ENCODE results near the gene PPIL3.

The PPIL3 gene

DNA sequence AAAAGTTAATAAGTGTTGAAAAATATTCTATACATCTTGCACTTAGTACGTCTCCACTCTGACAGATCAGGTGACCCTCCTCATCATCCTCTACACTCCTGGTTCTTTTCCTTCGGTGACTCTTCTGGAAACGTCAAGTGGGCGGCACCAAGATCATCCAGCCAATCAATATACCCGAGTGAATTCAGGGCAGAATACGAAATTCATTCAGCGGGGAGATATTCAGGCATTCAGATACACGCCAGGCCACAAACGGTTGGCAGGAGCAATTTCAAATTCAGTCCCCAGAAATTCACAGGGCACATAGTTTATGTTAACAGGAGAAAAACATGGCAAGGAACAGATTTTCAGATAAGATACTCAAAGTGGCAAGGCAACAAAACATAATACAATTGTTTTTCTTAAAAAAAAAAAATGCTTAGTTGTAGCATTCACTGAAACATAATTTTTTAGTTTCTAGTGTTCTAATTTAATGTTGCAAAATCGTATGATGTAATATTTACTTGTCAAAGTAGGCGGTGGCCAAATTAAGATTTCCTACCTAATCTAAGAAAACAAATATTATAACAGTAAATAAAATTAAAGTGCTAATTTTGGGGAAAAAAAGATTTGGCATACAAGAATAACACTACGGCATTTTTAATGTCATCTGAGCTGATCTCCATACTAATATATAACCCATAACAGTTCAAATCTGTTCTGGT lies 28.6 kb downstream of the PPIL3 start:
- DNase-seq = no peak

DNA sequence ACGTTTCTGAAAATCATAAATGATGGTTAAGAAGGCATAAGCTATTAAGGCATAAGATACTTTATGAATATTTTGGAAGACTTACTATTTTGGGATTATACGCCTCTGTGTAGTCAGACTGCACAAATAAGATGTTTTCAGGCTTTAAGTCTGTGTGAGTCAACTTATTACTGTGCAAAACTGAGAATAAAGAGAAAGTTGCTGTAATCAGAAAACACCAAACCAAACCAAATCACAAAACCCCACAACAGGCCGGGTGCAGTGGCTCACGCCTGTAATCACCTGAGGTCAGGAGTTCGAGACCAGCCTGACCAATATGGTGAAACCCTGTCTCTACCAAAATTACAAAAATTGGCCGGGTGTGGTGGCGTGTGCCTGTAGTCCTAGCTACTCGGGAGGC lies 32.1 kb downstream of the PPIL3 start:
- no peak for DNase-seq

DNA sequence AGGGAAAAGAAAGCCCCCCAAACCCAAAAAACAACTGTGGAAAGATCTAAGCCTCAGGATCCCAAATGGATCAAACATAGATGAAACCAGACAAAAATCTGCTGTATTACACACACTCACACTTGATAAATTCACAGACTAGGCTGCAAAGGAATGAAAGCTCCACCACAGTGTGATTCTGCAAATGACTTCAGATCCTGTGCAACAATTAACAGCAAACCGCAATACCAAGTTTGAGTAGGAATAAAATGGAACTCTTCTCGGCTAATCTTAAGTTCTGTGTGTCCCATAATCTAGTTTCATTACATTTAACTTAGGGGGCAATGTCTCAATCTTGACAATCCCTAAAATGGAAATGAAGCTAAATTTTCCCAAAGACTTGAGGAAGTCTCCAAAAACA lies 36.3 kb downstream of the PPIL3 start:
- no peak for DNase-seq

DNA sequence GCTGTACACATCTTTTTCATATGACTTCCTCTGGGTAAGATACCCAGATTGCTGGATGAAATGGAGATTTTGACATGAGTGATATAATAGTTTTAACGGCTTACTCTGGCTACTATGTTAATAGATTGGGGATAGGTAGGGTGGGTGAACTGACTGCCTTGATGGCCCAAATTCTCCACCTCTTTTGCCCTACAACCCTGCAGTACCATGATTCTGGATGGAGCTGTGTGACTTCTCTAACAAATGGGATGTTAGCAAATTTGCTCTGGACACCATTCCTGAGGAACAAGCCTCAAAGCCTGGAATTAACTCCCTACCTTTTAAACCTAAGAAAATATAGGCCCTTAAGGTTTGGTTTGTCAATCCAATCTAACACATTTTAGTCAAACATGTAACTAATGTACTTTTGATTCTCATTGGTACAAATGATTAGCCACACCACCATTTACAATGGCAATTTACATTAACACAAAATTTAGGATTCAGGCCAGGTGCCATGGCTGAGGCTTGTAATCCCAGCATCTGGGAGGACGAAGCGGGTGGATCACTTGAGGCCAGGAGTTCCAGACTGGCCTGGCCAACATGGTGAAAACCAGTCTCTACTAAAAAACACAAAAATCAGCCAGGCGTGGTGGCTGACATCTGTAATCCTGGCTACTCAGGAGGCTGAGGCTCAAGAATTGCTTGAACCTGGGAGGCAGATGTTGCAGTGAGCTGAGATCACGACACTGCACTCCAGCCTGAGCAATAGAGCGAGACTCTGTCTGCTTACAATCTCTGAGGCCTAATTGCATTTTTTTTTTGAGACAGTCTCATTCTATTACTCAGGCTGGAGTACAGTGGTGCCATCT lies 37.3 kb downstream of the PPIL3 start:
- no peak for DNase-seq

DNA sequence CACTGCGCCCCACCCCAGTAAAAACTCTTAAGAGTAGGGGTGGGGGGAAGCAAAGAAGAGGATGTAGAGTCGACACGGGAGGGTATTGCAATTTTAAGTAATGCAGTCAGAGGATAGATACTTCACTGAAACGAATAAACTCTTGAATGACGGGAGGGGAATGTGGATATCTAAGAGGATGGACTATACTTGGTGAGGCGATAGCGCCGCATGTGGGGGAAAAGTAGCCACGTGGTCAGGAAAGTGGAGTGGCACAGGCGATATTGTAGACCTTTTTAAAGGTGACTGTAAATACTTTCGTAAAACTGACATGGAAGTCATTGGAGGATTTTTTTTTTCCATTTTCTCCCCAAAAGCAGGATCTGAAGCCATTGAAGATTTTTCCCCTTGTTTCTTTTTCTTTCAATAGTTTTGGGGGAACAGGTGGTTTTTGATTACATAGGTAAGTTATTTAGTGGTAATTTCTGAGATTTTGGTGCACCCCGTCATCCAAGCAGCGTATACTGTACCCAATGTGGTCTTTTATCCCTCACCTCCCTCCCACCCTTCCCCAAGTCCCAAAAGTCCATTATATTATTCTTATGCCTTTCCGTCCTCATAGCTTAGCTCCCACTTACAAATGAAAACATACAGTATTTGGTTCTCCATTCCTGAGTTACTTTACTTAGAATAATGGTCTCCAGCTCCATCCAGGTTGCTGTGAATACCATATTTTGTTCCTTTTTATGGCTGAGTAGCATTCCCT lies 38.2 kb downstream of the PPIL3 start:
- DNase-seq = no peak

DNA sequence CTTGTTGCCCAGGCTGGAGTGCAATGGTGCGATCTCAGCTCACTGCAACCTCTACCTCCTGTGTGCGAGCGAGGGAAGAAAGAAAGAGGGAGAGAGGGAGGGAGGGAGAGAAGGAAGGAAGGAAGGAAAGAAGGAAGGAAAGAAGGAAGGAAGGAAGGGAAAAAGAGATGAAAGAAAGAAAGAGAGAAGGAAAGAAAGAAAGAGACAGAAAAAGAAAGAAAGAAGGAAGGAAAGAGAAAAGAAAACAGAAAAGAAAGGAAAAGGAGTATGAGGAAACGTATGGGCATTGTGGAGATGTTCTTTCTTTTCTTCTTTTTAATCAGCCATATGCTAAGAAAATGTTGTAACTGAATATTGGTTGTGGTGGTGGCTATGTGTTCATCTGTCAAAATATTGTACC lies 40.9 kb downstream of the PPIL3 start:
- DNase-seq = no peak

DNA sequence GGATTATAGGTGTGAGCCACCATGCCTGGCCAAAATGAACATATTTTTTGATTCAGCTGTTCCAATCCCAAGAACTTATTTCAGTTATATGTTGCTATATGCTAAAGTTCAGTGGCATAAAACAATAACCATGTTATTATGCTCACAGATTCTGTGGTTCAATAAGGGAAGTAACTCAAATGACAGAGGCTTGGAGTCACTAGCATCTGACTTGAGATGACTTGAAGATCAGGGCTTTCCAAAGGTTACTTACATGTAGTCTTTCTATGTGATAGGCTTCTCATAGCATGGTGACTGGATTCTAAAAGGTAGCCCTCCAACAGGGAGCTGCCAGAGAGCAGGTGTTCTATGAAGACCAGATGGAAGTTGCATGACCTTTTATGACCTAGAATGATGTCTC lies 41.6 kb downstream of the PPIL3 start:
- no peak for DNase-seq

DNA sequence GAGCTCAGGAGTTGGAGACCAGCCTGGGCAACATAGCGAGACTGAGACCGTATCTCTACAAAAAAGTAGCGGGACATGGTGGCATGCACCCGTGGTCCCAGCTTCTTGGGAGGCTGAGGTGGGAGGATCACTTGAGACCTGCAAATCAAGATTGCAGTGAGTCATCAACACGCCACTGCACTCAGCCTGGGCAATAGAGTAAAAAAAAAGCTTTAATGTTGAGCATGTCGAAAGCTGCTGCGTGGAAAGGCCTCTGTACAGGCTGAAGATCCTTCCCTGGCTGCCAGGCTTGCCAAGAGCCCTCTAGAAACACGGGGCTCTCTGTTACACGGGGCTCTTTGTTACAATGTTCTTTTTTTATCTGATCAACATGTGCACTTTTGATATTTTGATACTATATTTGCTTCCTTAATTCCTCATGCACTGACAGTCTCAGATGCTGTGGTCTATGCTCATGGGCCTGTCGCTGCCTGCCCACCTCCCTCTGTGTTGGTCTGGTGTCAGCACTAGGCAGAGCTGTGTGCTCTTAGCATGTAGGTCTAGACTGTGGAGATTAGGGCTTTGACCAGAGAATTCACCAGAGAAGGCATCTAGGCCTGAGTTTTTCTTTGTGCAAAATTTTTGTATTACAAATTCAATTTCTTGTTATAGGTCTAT lies 43.1 kb downstream of the PPIL3 start:
- no peak for DNase-seq

DNA sequence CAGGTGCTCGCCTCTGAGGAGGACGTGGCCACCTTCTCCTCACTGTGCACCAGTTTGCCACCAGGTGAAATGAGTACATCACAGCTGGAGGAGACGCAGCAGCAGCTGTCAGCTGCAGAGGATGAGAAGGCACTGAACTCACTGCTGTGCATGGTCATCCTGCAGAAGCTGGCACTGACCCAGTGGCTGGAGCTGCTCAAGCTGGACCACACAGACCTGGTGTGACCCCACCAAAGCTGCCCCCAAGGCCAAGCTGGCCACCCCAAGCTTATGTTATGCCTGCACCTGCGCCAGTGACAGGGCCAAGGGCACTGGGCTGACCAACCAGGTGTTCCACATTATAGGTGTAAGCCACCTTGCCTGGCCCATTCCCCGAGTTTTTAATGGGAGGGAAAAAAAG lies 43.7 kb downstream of the PPIL3 start:
- DNase-seq = no peak

DNA sequence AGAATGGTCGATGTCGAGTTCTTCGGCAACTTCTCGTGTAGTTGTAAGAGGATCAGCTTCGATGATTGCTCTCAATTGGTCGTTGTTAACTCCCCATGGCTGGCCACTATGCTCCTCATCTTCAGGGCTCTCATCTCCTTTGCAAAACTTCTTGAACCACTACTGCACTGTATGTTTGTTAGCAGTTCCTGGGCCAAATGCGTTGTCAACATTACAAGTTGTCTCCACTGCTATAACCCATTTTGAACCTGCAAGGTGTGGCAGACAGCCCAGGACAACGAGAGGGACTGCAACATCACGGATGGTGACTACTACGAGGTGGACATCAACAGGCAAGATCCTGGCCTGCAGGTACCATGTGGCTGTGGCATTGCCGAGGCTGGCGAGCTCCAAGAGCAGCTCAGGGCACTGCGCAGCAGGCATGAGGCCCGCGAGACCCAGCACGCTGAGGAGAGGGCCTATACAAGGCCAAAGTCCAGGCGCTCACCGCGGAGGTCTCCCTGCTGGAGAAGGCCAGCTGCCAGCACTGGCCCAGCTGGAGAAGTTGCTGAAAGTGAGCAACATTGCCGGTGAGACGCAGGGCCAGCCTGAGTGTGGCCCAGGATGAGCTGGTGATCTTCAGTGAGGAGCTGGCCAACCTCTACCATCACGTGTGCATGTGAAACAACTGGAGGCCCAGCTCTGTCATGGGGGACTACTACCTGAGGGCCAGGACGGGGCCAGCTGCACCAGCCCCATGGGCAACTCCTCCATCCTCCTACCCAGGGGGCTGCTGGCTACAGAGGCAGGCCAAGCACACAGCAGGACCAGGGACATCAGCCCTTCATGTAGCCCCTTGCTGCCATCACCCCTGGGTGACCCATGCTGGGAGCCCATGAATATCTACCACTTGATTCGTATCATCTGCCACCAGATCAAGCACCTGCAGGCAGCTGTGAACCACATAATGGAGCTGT lies 44.6 kb downstream of the PPIL3 start:
- DNase-seq = no peak

DNA sequence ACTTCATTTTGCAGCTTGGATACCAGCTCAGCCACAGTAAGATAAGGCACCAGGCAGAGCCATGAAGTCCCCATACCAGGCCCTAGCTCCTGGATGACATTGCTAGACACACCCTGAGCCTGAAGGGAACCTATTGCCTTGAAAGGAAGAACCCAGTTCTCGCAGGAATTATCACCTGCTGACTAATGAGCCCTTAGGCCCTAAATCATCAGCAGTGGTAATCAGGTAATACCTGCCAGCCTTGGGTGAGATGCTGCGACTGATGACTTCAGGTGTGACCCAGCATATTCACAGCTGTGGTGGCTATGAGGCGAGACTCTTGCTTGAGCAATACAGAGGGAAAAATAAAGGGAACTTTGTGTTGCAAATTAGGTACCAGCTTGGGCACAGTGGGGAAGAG lies 49.4 kb downstream of the PPIL3 start:
- DNase-seq = no peak

DNA sequence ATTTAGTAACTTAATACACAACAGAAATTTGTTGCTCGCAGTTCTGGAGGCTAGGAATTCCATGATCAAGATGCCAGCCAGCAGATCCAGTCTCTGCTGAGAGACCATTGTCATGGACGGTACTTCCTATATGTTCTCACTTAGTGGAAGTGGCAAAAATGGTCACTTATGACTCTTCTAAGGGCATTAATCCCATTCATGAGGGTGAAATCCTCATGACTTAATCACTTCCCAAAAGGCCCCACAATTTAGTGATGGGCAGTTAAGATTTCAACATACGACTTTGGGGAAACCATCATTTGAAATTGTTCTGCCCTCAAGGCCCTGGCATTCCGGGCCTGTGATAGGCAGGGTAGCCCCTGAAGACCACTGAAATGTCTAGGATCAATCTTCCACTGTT lies 54.2 kb downstream of the PPIL3 start:
- DNase-seq = no peak

DNA sequence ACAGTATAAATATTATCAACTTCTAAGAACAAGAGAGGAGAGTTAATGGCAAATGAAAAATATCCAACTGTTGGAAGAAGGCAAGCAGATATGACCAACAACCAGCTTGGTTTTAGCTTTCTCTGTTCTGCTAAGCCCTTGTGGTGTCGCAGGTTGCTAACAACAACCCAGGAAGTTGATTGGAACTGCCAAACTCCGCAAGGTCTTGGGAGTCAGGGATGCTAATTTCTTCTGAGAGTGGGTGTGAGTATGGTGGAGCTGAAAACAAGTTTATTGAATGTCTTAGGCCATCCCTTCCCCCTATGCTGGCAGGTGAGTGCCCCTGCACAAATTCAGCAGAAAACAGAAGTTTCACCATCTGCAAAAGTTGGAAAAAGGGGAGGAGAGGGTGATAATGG lies 59.6 kb downstream of the PPIL3 start:
- no peak for DNase-seq

DNA sequence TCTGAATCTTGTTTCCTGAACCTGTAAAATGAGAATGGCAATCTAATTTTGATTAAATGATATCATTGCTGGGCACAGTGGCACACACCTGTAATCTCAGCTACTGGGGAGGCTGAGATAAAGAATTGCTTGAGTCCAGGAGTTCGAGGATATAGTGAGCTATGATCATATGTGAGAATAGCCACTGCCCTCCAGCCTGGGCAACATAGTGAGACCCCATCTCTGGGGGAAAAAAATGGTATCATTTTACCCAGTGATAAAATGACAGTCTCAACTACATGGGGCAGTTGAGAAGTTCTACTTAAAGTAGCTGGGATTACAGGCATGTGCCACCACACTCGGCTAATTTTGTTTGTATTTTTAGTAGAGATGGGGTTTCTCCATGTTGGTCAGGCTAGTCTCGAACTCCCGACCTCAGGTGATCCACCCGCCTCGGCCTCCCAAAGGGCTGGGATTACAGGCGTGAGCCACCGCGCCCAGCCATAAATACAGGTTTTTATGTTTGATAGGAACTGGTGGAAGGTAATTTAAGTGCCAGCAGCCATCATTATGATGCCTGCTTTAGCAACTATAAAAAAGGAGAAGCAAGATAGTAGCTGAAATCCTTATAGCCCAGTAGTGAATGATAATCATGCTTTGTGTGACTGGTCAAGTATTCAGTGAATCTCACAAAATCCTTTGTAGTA lies 60.2 kb downstream of the PPIL3 start:
- DNase-seq = no peak

DNA sequence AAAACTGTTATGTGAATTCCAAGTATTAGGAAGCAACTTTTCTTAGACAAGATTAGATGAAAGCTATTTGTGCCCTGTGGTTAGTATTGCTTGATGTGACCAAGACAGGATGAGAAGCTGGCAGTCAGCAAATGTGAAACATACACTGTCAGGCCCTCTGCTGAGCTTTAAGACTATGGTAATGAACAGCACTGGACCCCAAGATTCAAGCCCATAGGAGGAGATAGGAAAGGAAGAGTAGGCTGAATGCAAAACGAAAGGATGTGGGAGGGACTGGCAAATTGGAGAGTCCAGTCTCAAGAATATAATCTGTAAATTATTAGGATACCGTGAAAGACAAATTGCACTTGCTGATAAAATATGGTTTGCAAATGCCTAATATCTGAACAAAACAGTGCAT lies 60.8 kb downstream of the PPIL3 start:
- no peak for DNase-seq

DNA sequence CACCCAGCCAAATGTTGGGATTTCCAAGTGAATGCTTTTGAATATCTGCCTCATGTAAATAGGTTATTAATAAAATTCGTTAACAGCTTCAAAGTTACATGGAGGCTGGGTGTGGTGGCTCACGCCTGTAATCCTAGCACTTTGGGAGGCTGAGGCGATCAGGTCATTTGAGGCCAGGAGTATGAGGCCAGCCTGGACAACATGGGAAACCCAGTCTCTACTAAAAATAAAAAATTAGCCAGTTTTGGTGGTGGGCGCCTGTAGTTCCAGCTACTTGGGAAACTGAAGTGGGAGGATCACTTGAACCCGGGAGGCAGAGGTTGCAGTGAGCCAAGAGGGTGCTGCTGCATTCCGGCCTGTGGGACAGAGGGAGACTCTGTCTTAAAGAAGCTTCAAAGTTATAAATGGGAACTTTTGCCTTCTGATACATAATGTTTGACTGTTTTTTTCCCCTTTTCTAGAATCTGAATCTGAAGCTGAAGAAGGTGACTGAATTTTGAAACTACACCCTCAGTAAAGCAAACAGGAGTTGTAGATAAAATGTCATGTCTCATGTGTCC lies 67.1 kb downstream of the PPIL3 start:
- DNase-seq = no peak
